HG03439 (cell line): ENCODE results near the gene CLEC16A.

ENCODE experiments used
- ATAC-seq: cut with Tn5 transposase; IDR thresholded peaks from one replicate; pipeline ENCODE4 v1.9.1; 2021; ENCODE audit warnings: mild to moderate bottlenecking, moderate library complexity; ENCODE audit not compliant: unreplicated experiment

CLEC16A gene

DNA sequence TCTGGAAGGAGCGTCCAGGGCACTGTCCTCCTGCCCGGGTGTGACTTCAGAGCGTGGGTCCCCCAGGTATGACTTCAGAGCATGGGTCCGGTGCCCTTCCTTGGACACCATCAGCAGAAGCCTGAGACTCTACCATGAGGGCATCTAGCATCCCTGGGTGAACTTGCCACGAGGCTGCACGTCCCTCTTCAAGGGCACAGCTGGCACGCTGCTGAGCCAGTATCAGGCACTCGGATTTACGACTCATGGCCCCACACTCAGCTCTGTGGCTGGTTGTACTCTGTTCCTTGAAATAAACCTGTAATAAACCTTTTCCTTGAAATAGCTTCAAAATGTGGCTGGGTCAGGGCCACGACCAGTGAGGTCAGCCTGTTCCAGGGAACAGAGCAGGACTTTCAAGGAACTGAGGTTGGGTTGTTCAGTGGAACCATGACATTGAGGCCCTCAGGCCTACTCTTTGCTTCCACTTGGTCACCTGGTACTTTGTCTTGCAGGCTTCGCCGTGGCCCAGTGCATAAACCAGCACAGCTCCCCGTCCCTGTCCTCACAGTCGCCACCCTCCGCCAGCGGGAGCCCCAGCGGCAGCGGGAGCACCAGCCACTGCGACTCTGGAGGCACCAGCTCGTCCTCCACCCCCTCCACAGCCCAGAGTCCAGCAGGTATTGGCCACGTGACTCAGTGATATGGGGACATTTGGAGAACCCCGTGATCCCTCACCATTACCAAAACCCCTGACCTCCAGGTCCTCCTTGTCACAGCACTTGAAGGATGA, 221.7 kb downstream of the CLEC16A start:
- no peak for ATAC-seq

DNA sequence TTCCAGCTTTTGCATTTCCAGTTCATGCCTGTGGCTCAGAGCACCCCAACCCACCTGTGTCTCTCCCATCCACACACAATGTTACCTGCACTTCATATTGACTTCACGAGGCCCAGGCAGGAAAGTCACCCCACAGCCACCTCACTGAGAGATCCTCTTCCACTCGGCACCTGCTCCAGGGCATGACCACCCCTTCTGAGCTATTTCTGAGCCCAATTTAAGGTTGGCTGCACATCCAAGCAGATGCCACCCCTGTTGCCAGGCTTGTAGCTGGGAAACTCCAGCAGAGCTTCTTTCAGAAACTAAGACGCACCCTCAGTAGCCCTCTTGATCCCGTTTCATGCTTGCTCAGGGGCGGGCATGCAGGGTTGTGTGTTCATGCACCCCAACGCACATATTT, 223.2 kb downstream of the CLEC16A start:
- ATAC-seq = no peak

DNA sequence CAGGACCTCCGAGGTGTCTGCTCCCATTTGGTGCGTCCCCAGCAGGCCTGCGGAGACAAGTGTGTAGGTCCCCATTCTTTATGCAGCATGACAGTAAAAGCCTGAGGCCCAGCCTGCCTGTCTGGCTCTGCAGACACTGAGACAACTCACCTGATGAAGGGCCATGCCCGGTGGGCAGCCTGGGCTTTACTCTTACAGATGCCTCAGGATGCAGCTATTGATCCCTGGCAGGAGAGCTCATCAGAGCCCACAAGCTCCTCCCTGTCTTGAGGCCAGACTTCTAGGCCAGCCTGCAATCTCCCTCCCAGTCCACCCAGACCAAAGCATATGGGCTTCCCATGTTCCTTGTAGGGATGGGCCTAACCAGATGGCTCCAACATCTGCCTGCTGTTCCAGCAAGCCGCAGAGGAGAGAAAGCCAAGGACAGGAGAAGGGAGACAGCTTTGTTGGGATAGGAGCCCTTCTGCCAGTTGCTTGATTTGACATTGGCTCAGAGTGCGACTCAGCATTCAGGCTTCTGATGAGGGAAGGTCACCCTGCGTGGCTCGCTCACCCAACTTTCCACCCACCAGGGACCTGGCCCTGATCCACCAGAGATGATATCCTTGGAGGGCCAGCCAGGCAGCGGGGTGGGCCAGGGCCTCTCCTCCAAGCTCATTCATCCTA, 224.2 kb downstream of the CLEC16A start:
- ATAC-seq = no peak

DNA sequence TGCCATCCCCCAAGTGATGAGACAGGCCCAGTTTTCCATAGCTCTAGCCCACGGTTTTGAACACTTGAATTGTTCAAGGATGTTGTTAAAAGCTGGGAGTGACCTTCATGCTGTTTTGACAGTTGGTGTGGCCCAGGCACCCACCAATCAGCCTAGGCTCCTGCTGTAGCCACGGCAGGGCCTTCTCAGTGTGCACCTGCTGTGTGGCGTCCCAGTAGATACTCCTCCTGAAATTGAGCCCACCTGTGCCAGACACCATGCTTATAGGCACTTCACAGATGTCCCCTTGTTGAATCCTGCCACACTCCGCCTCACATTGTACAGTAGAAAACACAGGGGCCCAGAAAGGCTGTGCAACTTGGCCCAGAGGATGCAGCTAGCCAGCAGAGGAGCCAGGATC, 225.3 kb downstream of the CLEC16A start:
- no peak for ATAC-seq

DNA sequence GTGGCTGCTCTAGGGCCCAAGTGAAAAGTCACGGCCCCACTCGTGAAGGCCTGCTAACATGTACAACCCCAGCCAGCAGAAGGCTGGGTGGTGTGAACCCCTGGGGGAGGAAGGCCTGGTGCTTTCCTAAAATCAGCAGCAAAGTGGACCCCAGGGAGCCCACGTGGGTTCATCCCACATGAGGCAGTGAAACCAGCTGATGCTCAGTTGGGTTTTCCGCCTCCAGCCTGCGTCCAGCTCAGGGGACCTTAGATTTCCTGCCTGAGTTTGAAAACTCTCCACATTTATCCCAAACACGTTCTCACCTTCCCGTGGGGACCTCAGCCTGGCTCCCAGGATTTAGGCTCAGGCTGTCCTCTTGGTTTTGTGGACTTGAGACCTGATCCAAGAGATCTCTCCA, 225.8 kb downstream of the CLEC16A start:
- ATAC-seq = no peak

DNA sequence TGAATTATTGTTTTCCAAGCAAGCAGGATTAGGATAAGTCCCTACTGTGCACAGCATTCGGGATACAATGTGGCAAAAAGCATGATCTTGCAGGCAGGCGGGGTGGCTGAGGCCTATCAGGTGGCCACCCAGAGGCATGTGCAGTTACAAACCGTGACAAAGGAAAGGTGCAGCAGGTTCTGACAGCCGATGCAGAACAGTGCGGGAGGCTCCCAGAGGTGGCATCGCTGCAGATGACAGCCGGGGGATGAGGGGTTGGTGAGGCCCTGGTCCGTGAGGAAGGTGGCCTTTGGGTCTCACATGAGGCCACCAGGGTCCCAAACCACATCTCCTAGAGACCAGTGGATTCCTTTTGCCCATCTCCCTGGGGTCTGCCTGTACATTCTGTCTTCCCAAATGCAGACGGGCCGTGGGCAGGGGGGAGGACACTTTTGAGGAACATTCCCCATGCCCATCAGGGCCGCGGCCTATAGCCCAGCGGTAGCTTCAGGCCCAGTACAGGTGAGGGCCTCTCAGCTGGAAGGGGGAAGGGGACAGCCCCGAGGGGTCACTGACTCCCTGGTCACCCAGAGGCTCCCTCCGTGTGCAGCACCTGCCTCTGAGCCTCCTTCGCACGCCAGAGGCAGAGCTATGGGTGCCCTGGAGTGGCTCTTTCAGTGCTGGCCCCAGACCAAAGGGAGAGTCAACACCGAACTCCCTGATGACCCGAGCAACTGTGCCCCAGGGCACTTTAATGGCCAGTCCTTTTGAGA, 226.5 kb downstream of the CLEC16A start:
- no peak for ATAC-seq

DNA sequence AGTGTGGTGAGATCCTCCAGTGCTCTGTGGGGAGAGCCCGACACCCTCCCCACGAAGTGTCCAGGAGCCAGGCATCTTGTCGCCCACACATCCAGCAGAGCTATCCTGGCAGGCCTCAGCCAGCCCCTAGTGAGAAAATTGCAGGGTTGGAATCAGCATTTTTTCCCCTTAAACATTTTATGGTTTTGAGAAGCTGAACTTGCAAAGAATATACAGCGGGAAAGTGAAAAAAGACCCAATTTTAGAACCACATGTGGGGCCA, 227.0 kb downstream of the CLEC16A start:
- no peak for ATAC-seq

DNA sequence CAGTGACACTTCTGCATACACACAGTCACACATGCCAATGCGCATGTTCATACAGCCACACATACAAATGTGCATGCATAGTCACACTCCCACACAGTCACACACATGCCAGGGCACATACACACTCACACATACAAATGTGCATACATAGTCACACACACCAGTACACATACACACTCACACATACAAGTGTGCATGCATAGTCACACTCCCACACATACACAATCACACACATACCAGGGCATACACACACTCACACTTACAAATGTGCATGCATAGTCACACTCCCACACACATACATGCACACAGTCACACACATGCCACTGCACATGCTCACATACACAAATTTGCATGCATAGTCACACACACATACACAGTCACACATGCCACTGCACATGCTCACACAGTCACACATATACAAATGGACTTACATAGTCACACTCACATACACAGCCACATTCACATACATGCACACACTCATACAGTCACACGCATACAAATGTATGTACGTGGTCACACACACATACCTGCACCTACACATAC, 227.5 kb downstream of the CLEC16A start:
- ATAC-seq = no peak

DNA sequence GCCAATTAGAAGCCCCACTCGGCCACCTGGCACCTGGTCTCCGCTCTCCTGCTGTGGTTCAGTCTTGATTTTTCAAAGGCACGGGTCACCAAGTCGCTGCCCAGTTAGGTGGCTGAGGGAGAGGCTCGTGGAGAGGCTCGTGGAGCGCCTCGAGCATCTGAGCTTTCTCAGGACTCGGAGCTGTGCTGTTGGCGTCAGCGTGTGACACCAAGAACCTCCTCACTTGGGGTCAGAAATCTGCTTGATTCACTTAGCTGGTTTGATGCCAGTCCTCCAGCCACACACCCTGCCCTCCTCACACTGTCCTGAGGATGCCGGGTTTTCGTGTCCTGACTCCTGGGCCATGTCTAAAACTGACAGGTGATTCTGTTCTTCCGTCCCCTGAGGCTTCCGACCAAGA, 229.1 kb downstream of the CLEC16A start:
- no peak for ATAC-seq

DNA sequence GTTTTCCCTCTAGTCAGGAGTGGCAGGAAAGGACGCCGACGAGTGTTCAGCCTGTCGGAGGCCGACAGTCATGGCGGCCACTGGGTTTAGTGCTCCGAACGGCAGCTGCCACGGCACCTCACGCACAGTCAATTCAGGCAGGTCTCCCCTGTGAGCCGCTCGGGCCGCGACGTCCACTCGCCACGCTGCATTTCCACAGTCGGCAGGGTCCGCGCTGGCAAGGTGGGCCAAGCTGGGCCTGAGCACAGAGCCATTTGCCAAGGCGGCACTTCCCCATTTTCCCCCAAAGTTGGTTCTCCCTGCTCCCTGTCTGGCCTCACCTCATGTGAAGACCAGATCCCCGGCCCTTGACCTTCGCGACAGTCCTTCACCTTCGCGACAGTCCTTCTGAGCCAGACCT, 229.8 kb downstream of the CLEC16A start:
- no peak for ATAC-seq

DNA sequence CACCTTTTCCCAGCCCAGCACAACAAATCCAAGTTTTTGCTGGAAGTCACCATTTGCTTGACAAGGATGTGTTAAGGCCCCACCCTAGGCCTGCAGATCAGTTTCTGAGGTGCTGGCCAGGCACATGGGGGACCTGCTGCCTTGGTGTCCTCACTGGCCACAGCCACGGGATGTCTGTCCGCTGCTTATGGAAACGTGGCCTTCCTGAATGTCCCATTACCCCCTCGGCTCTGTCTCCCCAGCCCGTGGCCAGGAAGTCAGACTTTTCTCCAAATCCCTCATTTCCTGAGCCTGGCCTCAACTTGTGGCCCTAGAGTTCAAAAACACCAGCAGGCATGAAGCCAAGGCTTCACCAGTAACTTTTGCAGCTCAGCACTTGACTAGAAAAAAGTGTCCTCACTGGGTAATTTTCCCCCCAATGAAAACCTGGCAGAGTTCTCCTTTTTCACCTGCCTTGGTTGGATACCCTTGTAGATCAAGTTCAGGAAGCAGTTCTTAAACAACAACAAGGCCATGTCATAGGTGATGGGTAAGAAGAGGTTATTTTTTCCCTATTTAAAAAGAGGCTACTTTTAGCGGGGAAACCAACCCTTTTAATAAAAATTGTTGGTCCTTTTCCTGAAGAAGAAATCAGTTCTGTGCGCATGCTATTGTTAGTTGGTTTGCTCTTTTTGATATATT, 230.9 kb downstream of the CLEC16A start:
- no peak for ATAC-seq

DNA sequence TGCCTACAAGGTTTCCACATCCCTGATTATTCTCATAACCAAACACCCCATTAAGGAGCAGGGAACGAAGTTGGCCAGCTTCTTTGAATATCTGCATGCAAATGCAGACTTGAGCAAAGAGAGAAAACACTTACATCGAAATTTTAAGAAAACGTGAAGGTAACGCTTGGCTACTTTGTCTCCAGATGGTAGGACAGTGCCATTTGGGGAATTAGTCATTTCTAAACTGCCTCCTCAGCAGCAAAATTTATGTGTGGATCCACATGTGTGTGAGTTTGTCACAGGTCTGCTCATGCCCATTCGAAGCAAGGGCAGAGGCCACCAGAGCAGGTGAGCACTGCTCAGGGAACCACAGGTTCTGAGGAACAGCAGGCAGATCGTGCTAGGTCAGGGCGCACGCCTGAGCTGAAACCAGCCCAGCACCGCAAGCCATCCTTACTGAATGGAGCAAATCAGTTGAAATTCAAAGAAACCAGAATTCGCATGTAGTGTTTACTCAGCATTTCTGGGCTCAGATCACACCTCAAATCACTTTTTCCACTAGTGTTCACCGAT, 231.5 kb downstream of the CLEC16A start:
- ATAC-seq = peak; percentile 64

DNA sequence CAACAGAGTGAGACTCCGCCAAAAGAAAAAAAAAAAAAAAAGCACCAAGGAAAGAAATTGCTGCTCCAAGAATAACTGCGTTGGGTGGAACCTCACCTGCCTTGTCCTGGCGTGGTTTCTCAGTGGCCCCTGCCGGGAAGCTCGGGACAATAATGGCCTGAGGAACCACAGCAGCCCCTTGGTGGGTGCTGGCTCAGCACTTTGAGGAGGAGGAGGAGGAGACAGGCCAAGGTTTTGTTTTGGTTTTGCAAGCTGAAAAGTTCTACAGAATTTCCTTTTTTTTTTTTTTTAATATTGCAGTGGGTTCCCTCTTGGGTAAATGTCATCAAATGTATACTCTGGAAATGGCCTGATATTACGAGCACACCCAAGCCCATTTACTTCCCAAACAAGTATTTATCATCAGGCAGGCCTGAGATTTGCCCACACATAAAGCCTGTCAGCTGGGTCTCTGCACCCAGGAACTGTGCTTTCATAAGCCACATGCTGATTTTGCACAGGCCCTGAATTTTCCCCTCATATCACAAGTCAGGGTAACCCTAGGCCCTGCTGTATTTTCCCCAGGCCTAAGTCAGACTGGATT, 233.3 kb downstream of the CLEC16A start:
- ATAC-seq = no peak

DNA sequence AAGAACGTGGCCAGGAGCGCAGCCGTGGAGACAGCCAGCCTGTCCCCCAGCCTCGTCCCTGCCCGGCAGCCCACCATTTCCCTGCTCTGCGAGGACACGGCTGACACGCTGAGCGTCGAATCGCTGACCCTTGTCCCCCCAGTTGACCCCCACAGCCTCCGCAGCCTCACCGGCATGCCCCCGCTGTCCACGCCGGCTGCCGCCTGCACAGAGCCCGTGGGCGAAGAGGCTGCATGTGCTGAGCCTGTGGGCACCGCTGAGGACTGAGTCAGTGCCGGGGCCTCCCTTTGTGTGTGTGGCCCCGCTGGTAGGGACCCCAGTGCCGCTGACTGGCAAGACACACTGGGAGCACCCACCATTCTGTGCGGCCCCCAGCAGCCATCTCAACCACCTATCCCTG, 234.1 kb downstream of the CLEC16A start:
- ATAC-seq = no peak

DNA sequence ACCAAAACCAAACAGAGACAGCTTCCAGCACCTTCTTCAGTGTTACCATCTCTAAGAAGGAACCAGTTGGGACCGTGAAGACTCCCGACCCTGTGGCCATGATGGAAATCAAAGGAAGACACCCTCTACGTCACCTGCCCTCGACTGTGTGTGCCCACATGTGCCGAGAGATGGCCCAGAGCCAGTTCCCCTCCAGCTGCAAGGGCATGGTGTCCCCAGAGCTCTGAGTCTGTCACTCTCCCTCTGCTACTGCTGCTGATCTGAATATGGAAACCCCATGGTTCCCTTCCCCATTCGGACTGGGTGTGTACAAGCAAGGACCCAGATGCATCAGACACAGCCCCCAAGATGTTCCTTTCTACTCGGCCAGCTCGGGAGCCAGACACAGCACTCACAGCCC, 235.2 kb downstream of the CLEC16A start:
- no peak for ATAC-seq

DNA sequence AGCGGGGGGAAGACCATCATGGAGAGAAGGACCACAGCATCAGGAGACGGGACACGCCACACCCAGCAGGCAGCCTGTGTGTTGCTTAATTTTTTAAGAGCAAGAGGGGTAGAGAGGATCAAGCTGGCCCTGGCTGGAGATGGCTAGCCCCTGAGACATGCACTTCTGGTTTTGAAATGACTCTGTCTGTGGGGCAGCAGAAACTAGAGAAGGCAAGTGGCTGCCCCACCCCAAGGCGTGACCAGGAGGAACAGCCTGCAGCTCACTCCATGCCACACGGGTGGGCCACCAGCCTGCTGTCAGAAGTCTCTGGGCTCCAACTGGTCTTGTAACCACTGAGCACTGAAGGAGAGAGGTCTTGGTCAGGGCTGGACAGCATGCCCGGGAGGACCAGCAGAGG, 236.1 kb downstream of the CLEC16A start:
- peak; percentile 33 for ATAC-seq

DNA sequence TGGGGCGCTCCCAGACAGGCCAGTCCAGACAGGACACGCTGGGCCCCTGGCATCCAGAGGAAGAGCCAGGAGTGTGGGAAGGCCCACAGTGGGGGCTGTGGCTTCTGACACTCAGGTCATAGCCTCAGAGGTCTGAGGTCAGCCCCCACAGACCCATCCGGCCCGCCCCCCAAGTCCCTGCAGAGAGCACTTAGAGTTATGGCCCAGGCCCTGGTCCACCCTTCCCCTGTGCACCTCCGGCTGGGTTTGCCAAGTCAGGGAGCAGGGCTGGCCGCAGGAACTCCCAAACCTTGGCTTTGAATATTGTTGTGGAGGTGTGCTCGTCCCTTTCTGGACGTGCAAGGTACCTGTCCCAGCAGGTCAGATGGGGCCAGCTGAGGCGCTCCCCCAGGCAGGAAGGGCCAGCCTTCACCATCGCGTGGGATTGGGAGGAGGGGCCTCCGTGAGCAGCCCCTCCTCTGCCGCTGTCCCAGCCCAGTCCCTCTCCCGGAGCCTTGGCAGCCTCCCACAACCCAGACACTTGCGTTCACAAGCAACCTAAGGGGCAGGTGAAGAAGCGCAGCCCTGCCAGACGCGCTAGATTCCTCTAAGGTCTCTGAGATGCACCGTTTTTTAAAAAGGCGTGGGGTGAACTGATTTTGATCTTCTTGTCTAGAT, 237.0 kb downstream of the CLEC16A start:
- ATAC-seq = no peak

DNA sequence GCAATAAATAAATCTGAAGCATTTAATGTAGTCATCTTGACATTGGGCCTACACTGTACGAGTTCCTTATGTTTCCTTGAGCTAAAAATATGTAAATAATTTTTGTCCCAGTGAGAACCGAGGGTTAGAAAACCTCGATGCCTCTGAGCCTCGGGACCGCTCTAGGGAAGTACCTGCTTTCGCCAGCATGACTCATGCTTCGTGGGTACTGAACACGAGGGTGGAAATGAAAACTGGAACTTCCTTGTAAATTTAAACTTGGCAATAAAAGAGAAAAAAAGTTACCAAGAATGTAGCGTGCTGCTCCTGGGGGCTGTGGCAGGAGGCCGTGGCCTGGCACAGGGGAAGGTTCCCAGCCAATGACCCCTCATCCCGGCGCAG, 237.5 kb downstream of the CLEC16A start:
- no peak for ATAC-seq

DNA sequence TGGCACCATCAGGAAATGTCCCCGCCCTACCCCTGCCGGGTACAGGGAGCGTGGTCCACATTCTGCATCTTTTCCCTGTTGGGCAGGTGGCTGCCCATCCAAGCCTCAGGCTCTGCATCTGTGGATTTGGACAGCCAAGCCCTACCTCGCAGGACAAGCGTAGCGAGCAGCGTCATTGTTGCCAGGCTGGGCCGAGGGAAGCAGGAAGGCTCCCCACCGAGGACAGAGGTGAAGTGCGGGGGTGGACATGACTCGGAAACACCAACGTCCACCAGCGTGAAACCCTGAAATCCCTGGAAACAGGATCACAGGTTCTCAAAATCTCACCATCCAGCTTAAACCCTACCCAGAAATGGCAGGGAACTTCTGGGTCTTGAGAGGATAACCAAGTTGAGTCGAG, 238.0 kb downstream of the CLEC16A start:
- no peak for ATAC-seq
